Smooth muscle cell (in vitro differentiated cells): Measurements from ENCODE around the gene KPTN. TPM values are rescaled to one million over a fixed set of nuclear protein-coding genes. Genes with fewer than 3 reads are reported as not detected.

Source experiments
- DNase-seq: peaks from one replicate; lab custom pipeline; 2025; ENCODE audit not compliant: unreplicated experiment; lab: John Stamatoyannopoulos, UW
- H2AFZ ChIP-seq: fragments of 200-600 bp; sonication (generic); 2 replicates; pipeline ENCODE4 v1.6.0; 2016; ENCODE audit warnings: antibody characterized with exemption, low read depth, mild to moderate bottlenecking
- H3F3A ChIP-seq: fragments of 200-600 bp; sonication (generic); 2 replicates; pipeline ENCODE4 v1.6.0; 2017; ENCODE audit warnings: antibody characterized with exemption, low read depth
- H3K27ac ChIP-seq: fragments of 200-600 bp; sonication (generic); 2 replicates; pipeline ENCODE4 v1.5.1; 2016; ENCODE audit warnings: low read depth, mild to moderate bottlenecking
- H3K27me3 ChIP-seq: fragments of 200-600 bp; sonication (generic); 2 replicates; pipeline ENCODE4 v1.6.1; 2016; ENCODE audit warnings: low read depth, mild to moderate bottlenecking
- H3K36me3 ChIP-seq: fragments of 200-600 bp; sonication (generic); 2 replicates; pipeline ENCODE4 v1.5.1; 2016; ENCODE audit warnings: low read depth
- H3K4me1 ChIP-seq: fragments of 200-600 bp; sonication (generic); 2 replicates; pipeline ENCODE4 v1.5.1; 2016; ENCODE audit warnings: low read depth
- H3K4me2 ChIP-seq: fragments of 200-600 bp; sonication (generic); 2 replicates; pipeline ENCODE4 v1.6.0; 2016; ENCODE audit warnings: mild to moderate bottlenecking
- H3K4me3 ChIP-seq: fragments of 200-600 bp; sonication (generic); 2 replicates; pipeline ENCODE4 v1.5.1; 2016; ENCODE audit warnings: mild to moderate bottlenecking
- H3K79me2 ChIP-seq: fragments of 200-600 bp; sonication (generic); 2 replicates; pipeline ENCODE4 v1.6.0; 2016; ENCODE audit warnings: low read depth, mild to moderate bottlenecking
- H3K9ac ChIP-seq: fragments of 200-600 bp; sonication (generic); 2 replicates; pipeline ENCODE4 v1.6.0; 2016; ENCODE audit warnings: low read depth
- H3K9me3 ChIP-seq: fragments of 200-600 bp; sonication (generic); replicated peaks from 2 replicates; pipeline ENCODE4 v1.5.1; 2016; ENCODE audit warnings: low read depth
- H4K20me1 ChIP-seq: fragments of 200-600 bp; sonication (generic); 2 replicates; pipeline ENCODE4 v1.6.0; 2016; ENCODE audit warnings: low read depth
- WGBS: methylation state at CpG from one replicate; pipeline ENCODE4 v1.1.7; 2016; ENCODE audit warnings: low lambda C conversion rate; 5-methylcytosine and 5-hydroxymethylcytosine counted together
- polyA plus RNA-seq: library from polyadenylated mRNA; unstranded; fragments of >200 nt; fragmentation: Nextera tagmentation; extraction: Ambion mirVana; gene quantifications from 2 replicates; pipeline ENCODE4 v1.2.1, GENCODE V29; 2016
- total RNA-seq: library from RNA; depleted of rRNA; stranded (reverse); fragments of >200 nt; gene quantifications from 2 replicates; pipeline ENCODE4 v1.2.3, GENCODE V29; 2014
- TF ChIP-seq, protein P1 (sequence below): fragments of 200-600 bp; sonication (generic); IDR thresholded peaks from 2 replicates; pipeline ENCODE4 v1.5.1; 2017; ENCODE audit warnings: borderline replicate concordance, mild to moderate bottlenecking, antibody characterized with exemption; ENCODE audit not compliant: insufficient read depth, poor library complexity, severe bottlenecking

KPTN gene
- total and polyA plus RNA-seq, 2 experiments from 2014 or later = 10.6 to 12.2 TPM

DNA sequence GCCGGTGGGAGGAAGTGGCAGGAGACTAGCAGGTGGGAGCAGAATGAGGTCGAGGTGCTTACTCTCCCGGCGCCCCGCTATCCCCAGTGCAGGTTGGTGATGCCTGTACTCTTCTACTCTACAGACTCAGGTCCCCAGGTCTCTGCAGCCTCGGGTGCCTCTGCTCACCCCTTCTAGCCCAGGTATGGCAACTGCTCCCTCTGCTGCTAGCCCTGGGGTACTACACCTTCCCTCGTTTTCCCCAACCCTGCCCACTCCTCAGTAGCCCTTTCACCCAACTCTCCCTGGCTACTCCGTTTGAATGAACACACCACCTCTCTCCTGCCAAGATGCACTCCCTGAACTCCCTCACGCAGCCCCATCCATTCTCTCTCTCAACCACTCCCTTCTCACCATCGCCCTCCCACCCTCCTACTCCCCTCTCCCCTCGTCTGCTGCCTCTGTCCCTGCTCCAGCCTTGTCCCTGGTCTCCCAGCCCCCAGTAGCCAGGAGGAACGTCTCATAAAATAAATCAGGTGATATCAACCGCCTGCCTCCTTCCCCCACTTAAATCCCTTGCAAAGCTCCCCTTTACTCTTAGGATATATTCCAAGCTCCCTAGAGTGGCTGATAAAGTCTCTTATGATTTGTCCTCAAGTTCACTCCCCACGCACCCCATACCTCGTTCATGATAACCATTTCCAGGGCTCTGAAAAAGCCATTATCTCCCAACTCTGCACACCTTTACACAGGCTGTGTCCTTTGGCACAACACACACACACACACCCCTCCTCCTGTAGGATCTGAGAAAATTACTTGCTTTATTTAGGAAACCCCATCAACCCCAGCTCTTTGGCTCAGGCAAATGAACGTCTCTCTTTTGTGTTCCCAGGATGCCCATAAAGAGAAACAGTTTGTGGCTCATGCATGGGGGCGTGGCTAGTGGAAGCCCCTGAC lies 56.5 kb downstream of the KPTN start:
- Histone ChIP-seq H4K20me1 (no peaks in the 10 kb centered on the region), H3K27ac (peak overlapping the region; percentile 45), H3F3A (peaks cover 21% of the 10 kb centered on the region), H3K79me2 (no peaks in the 10 kb centered on the region), H3K9ac (no peak overlapping the region), H3K36me3 (no peaks in the 10 kb centered on the region), H3K4me3 (peak overlapping the region; percentile 29), H3K4me1 (peaks cover 22% of the 10 kb centered on the region), H3K27me3 (peaks cover 6% of the 10 kb centered on the region), H3K9me3 (no peaks in the 10 kb centered on the region), H2AFZ (no peak overlapping the region), H3K4me2 (peak overlapping the region; percentile 77)
- DNase-seq = peak; percentile 38
- TF ChIP-seq, protein P1, sequence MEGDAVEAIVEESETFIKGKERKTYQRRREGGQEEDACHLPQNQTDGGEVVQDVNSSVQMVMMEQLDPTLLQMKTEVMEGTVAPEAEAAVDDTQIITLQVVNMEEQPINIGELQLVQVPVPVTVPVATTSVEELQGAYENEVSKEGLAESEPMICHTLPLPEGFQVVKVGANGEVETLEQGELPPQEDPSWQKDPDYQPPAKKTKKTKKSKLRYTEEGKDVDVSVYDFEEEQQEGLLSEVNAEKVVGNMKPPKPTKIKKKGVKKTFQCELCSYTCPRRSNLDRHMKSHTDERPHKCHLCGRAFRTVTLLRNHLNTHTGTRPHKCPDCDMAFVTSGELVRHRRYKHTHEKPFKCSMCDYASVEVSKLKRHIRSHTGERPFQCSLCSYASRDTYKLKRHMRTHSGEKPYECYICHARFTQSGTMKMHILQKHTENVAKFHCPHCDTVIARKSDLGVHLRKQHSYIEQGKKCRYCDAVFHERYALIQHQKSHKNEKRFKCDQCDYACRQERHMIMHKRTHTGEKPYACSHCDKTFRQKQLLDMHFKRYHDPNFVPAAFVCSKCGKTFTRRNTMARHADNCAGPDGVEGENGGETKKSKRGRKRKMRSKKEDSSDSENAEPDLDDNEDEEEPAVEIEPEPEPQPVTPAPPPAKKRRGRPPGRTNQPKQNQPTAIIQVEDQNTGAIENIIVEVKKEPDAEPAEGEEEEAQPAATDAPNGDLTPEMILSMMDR = peak; percentile 81
- 8% methylated on average over 17 of the region's 17 CpGs for WGBS

Other genes starting within 250 kb of the KPTN start
- 4.7 and 6.4 TPM in 2 replicates for gene CCDC9, start 227.7 kb downstream of the KPTN start, total RNA-seq
- 12.7 and 29.5 TPM in 2 replicates for gene CCDC9, start 227.7 kb downstream of the KPTN start, polyA plus RNA-seq
- 7.2 and 8.0 TPM in 2 replicates for gene INAFM1, start 209.3 kb downstream of the KPTN start, total RNA-seq
- gene INAFM1, start 209.3 kb downstream of the KPTN start, polyA plus RNA-seq = 29.7 and 31.5 TPM in 2 replicates
- gene C5AR1, start 174.4 kb downstream of the KPTN start, total RNA-seq = 0.49 and 1.6 TPM in 2 replicates
- gene C5AR1, start 174.4 kb downstream of the KPTN start, polyA plus RNA-seq = 0.48 and 1.1 TPM in 2 replicates
- gene C5AR2, start 152.0 kb downstream of the KPTN start, total RNA-seq = 0.09 and 0.49 TPM in 2 replicates
- gene C5AR2, start 152.0 kb downstream of the KPTN start, polyA plus RNA-seq = not detected in 2 replicates
- gene DHX34, start 134.9 kb downstream of the KPTN start, total RNA-seq = 7.1 and 9.8 TPM in 2 replicates
- gene DHX34, start 134.9 kb downstream of the KPTN start, polyA plus RNA-seq = 9.7 and 9.8 TPM in 2 replicates
- gene MEIS3, start 64.7 kb downstream of the KPTN start, total RNA-seq = 49.7 and 59.0 TPM in 2 replicates
- 111 and 141 TPM in 2 replicates for gene MEIS3, start 64.7 kb downstream of the KPTN start, polyA plus RNA-seq
- 0.22 and 0.31 TPM in 2 replicates for gene SLC8A2, start 12.3 kb downstream of the KPTN start, total RNA-seq
- 0.50 and 0.62 TPM in 2 replicates for gene SLC8A2, start 12.3 kb downstream of the KPTN start, polyA plus RNA-seq
- gene NAPA, start 30.8 kb upstream of the KPTN start, total RNA-seq = 43.8 and 65.0 TPM in 2 replicates
- gene NAPA, start 30.8 kb upstream of the KPTN start, polyA plus RNA-seq = 78.7 and 85.1 TPM in 2 replicates
- not detected in 2 replicates for gene ZNF541, start 88.9 kb upstream of the KPTN start, total RNA-seq
- not detected in 2 replicates for gene ZNF541, start 88.9 kb upstream of the KPTN start, polyA plus RNA-seq
- gene BICRA, start 124.9 kb upstream of the KPTN start, total RNA-seq = 10.0 and 11.9 TPM in 2 replicates
- gene BICRA, start 124.9 kb upstream of the KPTN start, polyA plus RNA-seq = 3.6 and 5.5 TPM in 2 replicates
- 44.3 and 65.6 TPM in 2 replicates for gene EHD2, start 229.2 kb upstream of the KPTN start, total RNA-seq
- gene EHD2, start 229.2 kb upstream of the KPTN start, polyA plus RNA-seq = 200 TPM in 2 replicates